LoVo (cell line): Measurements from ENCODE around the gene IRF2BPL.

Source experiments
- DNase-seq: peaks from one replicate; pipeline ENCODE4 v3.0.0-alpha.2; 2016; ENCODE audit warnings: low spot score

Gene IRF2BPL

GRCh38 chr14:77028384-77029231, at the start of gene IRF2BPL:
TSS of gene IRF2BPL (minus strand) at chr14:77028708. CDS start at chr14:77027792, 916 bp downstream.
- DNase-seq: peak; percentile 97

GRCh38 chr14:77077040-77077439, 48.5 kb upstream of the IRF2BPL start:
- DNase-seq: no peak

- DNase-seq: no peak
Measured at GRCh38 chr14:77076113-77076631, 47.7 kb upstream of the IRF2BPL start.

- DNase-seq: no peak
Measured at GRCh38 chr14:77074969-77075368, 46.5 kb upstream of the IRF2BPL start.

GRCh38 chr14:77071938-77072388, 43.5 kb upstream of the IRF2BPL start:
- peak; percentile 56 for DNase-seq

- DNase-seq: no peak
Measured at GRCh38 chr14:77069551-77069950, 41.0 kb upstream of the IRF2BPL start.

- DNase-seq: no peak
Measured at GRCh38 chr14:77068517-77069200, 40.2 kb upstream of the IRF2BPL start.

- DNase-seq: peak; percentile 64
Measured at GRCh38 chr14:77067632-77068516, 39.4 kb upstream of the IRF2BPL start.

- DNase-seq: no peak
Measured at GRCh38 chr14:77066578-77067172, 38.2 kb upstream of the IRF2BPL start.

- DNase-seq: no peak
Measured at GRCh38 chr14:77065851-77066577, 37.5 kb upstream of the IRF2BPL start.

- DNase-seq: no peak
Measured at GRCh38 chr14:77064521-77065178, 36.1 kb upstream of the IRF2BPL start.

- DNase-seq: no peak
Measured at GRCh38 chr14:77063571-77064171, 35.2 kb upstream of the IRF2BPL start.

- DNase-seq: no peak
Measured at GRCh38 chr14:77062261-77062660, 33.8 kb upstream of the IRF2BPL start.

GRCh38 chr14:77061630-77062257, 33.2 kb upstream of the IRF2BPL start:
- no peak for DNase-seq

- DNase-seq: no peak
Measured at GRCh38 chr14:77059276-77059915, 30.9 kb upstream of the IRF2BPL start.

- DNase-seq: no peak
Measured at GRCh38 chr14:77058785-77059184, 30.3 kb upstream of the IRF2BPL start.

GRCh38 chr14:77058117-77058516, 29.6 kb upstream of the IRF2BPL start:
- no peak for DNase-seq

- DNase-seq: no peak
Measured at GRCh38 chr14:77055981-77056380, 27.5 kb upstream of the IRF2BPL start.

GRCh38 chr14:77055306-77055705, 26.8 kb upstream of the IRF2BPL start:
- no peak for DNase-seq
